ENCODE measurements around the gene PKP1. TPM values are rescaled to one million over a fixed set of nuclear protein-coding genes. Genes with fewer than 3 reads are reported as not detected.

Gene PKP1
- total RNA-seq, 1 donor from 2014 or later = not detected

DNA sequence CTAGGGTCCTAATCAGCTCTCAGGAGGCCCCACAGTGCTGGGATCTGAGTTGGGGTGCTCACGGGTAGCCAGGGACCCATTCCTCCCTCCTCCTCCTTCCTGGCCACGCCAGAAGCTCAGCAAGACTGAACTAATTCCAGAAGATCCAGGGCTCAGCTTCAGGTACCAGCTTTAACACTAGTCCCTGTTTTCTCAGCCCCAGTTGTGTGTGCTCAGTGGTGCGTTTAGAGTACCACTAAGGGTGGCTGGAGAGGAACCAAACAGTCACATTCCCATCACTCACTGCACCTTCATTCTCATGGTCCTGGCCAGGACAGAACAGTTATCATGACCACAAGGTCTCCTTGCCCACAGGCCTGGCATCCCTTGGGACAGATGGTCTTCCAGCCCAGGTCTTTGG is 20.8 kb downstream of the PKP1 start:
- no peak for DNase-seq (ENCODE audit: low read depth in 2 of 2)

DNA sequence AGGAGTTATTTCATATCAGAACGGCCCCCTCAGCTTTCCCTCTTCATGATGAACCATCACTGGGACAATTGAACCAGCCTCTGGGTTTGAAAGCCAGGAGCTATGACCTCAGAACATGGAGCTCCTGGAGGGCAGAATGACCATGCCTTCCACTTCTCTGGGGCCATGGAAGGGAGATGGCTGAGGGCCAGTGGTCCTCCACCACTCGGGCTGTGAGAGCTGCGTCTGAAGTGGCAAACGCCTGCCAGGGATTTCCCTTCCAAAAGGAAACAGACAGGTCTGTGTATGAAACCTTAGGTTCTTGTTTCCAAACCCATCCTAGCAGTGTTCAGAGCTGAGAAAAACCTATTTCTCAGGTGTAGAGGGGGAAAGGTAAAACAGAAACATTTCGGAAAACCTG is 22.5 kb downstream of the PKP1 start:
- DNase-seq (ENCODE audit: low read depth in 2 of 2) = no peak

DNA sequence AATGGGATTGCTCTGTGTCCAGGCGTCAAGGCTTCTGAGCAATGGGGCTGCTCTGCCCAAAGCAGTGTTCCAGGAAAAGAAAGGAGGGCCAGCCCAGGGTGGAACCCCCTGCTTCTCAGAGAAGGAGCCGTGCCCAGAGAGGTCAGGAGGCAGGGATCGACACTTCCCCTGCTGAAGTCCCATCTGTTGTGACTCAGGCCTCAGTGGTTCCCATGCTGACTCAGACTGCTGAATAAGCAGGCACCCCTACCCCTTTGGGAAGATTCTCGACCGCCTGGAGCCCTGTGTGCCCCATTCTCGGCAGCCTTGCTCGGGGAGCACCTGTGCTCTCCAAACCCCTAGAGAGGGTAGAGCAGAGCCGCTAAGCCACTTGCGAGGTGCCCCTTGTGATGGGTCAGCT is 23.9 kb downstream of the PKP1 start:
- no peak for DNase-seq (ENCODE audit: low read depth in 2 of 2)

DNA sequence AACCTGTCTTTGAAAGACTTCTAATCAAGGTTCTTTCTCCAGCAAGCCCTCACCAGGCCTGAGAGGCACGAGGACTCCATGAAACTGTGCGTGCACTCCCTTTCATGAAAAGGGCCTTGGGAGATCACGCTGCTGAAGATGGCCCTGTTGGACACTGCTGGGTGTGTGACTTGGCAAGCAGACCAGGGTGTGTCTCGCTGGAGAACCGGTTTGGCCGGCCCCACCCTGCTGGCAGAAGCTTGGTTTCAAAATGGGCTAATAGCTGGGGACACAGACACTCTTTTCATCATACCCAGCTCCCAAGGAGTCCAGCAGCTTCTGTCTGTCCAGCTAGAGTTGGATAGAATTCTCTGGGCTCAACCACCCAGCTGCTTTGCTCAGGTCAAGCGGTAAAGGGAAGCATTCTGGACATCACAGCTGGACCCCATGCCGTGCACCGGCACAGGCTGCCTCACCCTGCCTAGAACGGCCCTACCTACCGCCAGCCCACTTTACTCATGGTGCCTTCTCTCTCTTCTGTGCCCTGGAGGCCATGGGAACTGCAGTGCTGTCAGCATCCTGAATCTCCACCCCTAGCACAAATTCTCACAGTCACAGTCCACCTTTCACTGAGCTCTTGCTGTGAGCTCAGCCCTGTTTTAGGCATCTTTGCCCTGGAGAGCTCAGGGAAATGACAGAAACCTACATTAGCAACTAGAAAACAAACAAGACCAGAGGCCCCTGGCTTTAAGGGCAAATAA is 24.6 kb downstream of the PKP1 start:
- peak; percentile 8 to 78 for DNase-seq (ENCODE audit: low read depth in 2 of 2)

DNA sequence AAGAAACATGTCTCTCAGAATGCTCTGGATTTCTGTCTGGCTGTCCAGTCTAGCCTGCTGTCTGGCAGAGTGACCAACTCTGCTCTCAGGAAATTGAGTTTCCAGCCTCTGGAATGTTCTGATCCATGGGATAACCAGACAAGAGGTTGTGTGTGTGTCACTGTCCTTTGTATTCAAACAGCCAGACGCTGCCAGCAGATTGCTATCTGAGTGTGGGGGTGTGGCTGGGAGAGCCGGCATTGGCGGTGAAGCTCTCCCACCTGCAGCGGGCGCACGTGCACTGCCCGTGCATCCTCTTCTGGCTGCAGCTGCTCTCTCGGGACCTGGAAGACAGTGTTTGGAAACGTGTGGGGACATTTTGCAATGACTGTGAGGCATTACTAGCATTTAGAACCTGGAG is 26.1 kb downstream of the PKP1 start:
- peak; percentile 85 to 97 for DNase-seq (ENCODE audit: low read depth in 2 of 2)

DNA sequence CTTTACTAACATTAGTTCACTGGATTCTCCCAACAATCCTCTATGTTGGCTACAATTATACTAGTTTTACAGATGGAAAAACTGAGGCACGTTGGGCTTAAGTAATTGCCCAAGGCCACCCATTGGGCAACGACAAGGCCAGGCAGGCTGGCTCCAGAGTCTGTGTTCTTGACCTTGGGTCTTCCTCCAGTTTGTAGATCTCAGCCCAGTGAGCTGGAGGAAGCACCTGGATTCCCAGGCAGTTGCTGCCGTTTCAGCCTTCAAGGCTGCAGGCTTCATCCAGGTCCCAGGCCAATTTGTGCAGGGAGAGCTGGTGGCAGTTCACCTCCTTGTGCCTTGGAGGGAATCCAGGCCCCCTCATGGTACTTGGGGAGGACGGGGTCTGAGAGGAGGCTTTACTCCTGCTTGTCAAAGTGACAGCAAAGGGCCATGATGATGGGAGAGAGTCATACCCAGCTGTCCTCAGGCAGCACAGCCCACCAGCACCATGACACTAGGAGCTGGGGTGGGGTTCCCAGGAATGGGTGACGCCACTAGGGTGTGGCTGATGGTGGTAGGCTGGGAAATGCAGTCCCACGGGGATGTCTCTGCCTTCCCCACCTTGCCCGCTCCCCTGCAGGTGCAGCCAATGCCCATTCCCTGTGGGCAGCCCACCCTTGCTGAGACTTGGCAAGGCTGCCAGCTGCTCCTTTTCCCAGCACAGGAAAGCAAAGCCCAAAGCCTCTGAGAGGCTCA is 27.1 kb downstream of the PKP1 start:
- DNase-seq (ENCODE audit: low read depth in 2 of 2) = peak; percentile 3 to 60

DNA sequence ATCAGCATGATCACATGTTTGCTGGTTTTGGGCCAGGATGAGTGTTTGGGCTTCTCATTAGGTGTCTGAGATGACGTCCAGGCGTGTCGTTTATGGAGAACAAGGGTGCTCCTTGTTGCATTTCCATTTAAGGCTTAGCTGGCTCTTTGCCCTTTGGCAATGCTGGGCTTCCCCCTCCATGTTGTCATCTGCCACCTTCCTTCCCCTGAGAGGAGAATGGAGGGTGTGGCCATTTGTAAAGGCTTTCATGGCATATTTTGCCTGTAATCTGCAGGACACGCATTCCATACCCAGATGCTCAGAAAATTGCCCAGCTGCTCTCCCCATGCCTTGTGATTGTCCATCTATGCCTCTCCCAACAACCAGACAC is 27.7 kb downstream of the PKP1 start:
- DNase-seq (ENCODE audit: low read depth in 2 of 2) = peak; percentile 39 to 77

DNA sequence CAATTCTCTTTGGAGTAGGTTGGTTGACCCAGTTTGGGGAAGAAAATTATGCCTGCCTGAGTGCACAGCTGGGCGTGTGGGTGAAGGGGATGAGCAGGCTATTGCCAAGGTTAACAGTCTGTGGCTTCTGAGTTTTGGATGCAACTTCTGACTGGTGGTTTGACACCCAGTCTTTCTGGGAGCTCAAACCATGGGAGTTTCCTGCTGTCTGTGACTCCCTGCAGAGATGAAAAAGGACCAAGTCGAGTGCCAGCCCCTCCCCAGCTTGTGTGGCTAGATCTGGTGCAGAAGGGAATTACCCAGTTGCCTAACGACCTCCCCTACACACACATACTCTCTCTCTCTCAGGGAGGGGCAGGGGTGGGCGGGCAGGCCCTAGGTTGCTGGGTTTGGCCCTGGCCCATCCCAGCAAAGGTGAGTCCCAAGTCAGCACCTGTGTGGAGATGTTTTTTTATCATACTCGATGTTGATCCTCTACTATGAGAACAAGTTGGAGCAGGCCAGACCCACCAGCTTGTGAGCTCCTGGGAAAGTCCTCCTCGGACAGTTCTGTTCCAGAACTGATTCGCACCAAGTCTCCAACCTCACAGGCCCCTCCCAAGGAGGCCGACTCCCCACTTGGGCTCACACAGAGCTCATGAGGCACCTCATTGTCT is 28.2 kb downstream of the PKP1 start:
- DNase-seq (ENCODE audit: low read depth in 2 of 2) = peak in 1 of 2 donors; percentile 25

DNA sequence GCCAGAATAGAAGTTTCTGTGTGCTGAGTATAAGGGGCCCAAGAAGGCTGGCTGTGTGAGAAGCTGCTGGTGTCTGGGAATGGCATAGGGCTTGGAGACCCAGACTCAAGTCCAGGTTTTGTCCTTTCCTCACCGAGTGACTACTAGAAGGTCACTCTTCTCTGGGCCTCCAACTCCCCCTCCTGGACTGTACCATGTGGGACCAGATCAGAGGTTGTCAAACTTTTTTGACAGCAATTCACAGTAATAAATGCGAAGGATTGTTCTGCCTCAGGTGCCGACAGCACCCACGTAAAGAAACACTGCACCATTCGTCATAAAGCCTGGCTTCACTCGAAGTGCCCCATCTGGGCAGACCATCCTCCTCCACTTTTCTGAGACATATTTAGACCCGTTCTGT is 29.0 kb downstream of the PKP1 start:
- no peak for DNase-seq (ENCODE audit: low read depth in 2 of 2)

DNA sequence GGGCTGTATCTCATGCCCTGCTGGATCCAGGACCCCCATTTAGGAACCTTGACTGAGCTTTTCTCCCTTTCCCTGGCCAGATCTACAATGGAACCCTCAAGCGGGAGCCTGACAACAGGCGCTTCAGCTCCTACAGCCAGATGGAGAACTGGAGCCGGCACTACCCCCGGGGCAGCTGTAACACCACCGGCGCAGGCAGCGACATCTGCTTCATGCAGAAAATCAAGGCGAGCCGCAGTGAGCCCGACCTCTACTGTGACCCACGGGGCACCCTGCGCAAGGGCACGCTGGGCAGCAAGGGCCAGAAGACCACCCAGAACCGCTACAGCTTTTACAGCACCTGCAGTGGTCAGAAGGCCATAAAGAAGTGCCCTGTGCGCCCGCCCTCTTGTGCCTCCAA is 29.8 kb downstream of the PKP1 start:
- DNase-seq (ENCODE audit: low read depth in 2 of 2) = no peak

DNA sequence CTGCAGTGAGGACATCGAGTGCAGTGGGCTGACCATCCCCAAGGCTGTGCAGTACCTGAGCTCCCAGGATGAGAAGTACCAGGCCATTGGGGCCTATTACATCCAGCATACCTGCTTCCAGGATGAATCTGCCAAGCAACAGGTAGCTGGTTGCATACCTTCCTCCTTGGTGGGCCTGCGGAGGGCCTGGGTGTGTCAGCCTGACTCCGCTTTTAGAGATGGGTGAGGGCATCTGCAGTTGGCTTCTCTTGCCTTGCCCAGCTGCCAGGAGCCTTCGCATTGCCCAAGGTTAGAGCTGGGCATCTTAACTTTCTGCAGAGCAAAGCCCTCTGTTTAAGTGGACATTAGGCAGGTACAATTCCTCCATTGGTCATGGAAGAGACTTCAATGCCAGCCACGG is 33.2 kb downstream of the PKP1 start:
- DNase-seq (ENCODE audit: low read depth in 2 of 2) = no peak

DNA sequence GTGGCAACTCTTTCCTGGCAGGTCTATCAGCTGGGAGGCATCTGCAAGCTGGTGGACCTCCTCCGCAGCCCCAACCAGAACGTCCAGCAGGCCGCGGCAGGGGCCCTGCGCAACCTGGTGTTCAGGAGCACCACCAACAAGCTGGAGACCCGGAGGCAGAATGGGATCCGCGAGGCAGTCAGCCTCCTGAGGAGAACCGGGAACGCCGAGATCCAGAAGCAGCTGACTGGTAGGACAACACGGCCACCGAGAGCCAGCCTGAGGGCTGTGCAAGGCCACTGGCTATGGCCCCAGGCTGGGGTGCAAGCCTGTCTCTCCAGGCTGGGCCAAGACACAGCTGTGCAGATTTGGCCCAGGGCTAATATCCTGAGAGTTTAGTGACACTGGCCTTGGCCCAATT is 34.2 kb downstream of the PKP1 start:
- no peak for DNase-seq (ENCODE audit: low read depth in 2 of 2)

DNA sequence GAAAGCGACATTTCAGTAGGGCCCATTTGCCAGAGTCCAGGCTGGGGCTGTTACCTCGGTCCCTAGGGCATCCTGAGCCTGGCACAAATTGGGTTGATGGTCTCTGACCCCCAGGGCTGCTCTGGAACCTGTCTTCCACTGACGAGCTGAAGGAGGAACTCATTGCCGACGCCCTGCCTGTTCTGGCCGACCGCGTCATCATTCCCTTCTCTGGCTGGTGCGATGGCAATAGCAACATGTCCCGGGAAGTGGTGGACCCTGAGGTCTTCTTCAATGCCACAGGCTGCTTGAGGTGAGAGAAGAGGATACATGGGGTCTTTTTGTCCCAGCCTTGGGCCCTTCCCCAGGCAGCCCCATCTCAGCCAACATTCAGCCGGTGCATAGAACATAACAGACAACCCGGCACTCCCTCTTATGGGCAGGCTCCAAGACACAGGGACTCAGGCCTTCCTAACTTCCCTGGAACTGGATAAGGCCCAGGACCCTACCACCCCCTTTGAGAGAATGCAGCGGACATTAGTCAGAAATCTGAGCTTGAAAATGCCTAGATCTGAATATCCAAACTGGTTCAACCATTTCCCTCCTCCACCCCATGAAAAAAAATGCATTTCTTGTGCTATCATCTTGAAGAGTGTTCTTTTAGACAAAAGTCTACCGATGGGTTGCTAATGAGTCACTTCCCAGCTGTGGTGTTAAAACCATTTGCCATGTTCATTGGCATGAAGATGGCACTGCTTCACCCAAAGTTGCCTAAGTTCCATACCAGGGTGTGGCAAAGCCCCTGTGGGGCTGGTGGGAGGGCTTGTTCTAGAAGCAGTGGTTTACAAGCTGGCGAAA is 35.4 kb downstream of the PKP1 start:
- DNase-seq (ENCODE audit: low read depth in 2 of 2) = no peak

DNA sequence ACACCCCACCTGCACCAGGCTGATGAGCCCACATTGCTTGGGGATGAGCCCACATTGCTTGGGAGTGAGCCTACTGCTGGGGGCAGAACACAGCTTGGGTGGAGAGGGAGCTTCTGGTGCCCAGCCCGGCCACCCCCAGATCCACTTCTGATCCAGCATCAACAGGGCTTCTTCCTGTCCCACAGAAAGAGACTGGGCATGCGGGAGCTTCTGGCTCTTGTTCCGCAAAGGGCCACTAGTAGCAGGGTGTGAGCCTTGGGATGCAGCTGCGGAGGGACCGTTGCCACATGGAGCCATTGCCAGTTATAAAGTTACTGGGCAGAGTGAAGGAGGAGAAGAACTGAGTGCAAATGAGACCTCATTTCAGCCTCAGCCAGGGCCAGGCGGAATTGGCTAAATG is 36.3 kb downstream of the PKP1 start:
- no peak for DNase-seq (ENCODE audit: low read depth in 2 of 2)

DNA sequence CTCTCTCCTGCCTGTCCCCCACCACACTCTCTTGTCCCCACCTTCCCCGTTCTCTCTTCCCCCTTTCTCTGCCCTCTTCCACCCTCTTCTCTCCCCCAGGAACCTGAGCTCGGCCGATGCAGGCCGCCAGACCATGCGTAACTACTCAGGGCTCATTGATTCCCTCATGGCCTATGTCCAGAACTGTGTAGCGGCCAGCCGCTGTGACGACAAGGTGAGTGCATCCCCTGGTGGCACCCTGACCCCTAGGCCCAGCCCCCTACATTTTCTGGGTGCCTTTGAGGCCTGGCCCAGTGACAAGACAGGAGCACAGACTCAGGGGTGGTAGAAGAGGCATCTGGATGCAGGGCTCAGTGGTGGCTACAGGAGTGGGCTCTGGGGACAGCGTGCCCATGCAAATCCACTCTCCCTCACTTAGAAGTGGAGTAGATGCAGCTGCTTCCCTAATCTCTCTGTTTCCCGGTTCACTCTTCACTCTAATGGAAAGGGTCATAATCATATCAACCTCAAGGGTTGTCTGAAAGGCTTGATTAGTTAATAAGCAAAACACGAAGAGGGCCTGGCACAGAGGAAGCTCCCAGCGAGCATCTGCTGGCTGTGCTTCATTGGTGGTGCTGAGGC is 37.0 kb downstream of the PKP1 start:
- DNase-seq (ENCODE audit: low read depth in 2 of 2) = no peak

DNA sequence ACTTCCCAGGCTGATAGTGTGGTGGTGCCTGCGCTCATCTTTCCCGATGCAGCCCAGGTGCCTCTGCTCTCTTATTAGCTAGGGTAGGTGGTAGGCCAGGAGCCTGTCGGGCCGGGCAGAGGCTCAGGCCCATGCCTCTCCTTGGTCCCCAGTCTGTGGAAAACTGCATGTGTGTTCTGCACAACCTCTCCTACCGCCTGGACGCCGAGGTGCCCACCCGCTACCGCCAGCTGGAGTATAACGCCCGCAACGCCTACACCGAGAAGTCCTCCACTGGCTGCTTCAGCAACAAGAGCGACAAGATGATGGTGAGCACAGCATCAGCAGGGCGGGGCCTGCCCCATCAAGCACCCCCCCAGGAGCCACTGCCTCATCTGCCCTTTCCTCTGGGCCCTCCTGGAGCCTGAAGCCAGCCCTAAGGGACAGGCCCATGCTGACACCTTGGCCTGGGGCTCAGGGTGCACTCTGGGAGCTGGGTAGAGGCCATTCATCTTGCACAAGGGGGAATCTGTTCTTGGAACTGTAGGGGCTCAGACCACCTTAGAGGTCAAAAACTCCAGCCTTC is 38.6 kb downstream of the PKP1 start:
- DNase-seq (ENCODE audit: low read depth in 2 of 2) = no peak

DNA sequence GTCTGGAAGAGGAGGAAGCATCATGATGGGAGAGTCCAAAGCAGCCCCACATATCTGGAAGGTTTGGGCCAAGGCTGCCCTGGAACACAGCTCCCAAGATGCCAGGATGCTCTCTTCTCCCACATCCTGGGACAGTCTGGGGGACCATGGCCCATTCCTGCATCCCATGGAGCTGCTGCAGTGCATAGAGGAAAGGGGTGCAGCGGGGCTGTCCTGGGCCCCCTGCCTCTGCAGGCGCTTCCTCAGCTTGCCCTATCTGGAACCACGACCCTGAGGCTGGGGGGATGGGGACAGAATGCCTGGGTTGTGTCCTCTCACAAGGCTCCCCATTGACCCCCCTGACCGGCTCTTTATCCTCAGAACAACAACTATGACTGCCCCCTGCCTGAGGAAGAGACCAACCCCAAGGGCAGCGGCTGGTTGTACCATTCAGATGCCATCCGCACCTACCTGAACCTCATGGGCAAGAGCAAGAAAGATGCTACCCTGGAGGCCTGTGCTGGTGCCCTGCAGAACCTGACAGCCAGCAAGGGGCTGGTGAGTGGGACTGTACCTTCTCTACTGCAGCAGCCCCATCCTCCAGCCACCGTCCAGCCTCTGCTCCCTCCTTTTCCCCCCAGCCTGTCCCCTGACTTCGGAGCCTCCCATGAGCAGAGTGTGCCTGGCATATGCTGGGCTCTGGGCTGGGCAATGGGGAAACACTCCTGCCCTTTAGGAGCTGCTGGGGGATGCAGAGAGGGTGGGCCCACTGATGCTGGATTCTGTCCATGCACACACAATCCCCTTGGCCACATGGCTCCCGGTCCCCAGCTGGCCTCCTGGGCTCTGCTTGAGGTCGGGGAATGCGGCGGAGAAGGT is 39.6 kb downstream of the PKP1 start:
- DNase-seq (ENCODE audit: low read depth in 2 of 2) = no peak

DNA sequence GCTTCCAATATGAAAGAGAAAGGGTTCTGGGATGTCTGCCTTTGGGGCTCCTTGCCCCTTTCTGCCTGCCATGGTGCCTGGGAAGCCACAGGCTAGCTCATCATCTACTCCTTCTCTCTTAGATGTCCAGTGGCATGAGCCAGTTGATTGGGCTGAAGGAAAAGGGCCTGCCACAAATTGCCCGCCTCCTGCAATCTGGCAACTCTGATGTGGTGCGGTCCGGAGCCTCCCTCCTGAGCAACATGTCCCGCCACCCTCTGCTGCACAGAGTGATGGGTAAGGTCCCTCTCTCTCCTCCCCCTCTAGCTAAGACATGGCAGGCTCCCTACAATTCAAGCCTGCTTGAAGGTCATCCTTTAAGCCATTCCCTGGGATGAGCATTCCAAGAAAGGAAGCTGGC is 41.0 kb downstream of the PKP1 start:
- DNase-seq (ENCODE audit: low read depth in 2 of 2) = no peak

DNA sequence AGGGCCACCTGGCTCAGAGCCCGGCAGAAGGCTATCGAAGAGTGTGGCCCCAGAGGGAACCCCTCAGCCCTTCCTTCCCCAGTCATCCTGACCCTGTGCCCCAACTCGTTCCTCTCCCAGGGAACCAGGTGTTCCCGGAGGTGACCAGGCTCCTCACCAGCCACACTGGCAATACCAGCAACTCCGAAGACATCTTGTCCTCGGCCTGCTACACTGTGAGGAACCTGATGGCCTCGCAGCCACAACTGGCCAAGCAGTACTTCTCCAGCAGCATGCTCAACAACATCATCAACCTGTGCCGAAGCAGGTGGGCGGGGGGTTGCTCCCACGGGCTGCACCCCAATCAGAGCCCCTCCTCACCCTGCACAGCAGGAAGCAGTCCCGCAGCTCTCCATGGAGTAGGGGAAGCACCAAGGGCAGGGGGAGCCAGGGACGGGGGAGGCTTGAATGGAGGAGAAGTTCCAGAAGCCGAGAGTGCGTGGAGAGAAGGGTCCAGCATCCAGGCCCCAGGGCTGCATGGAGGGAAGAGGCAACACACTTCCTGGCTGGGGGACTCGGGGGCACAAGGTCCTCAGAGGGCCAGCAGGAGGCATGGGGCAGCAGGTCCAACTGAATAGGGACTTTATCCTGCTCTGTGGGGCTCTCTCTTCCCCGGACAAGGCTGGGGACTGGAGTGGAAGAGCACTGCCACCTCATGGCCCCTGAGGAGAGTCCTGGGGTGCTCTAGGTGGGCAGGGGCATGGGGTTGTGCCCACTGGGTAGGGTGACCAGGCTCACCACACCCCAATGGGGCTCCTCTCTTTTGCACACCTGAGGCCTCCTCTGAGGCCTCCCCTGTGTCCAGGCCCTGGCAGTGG is 41.7 kb downstream of the PKP1 start:
- no peak for DNase-seq (ENCODE audit: low read depth in 2 of 2)

All from lung microvascular endothelial cell (primary cell).